HepG2 (cell line): ENCODE measurements around the gene ETF1. TPM values are rescaled to one million over a fixed set of nuclear protein-coding genes. Genes with fewer than 3 reads are reported as not detected.

Source experiments
- DNMT1 ChIP-seq: sonication (generic); formaldehyde crosslinking; IDR thresholded peaks from 2 replicates; pipeline ENCODE4 v1.5.1; 2020; ENCODE audit warnings: mild to moderate bottlenecking, missing genetic modification reagents
- EEA1 ChIP-seq: sonication (generic); formaldehyde crosslinking; IDR thresholded peaks from 2 replicates; pipeline ENCODE4 v1.5.1; 2020; ENCODE audit warnings: mild to moderate bottlenecking, missing genetic modification reagents, borderline replicate concordance
- GTF2F1 ChIP-seq: fragments of 150-350 bp; IDR thresholded peaks from 2 replicates; pipeline ENCODE4 v1.6.1; 2014; ENCODE audit warnings: low read length
- MATR3 ChIP-seq: sonication (generic); formaldehyde crosslinking; IDR thresholded peaks from 2 replicates; pipeline ENCODE4 v1.4.0; 2020; ENCODE audit warnings: missing genetic modification reagents
- RXRA ChIP-seq: sonication (generic); formaldehyde crosslinking; IDR thresholded peaks from 2 replicates; pipeline ENCODE4 v1.5.1; 2020; ENCODE audit warnings: missing genetic modification reagents
- SNAPC2 ChIP-seq: sonication (generic); formaldehyde crosslinking; IDR thresholded peaks from 2 replicates; pipeline ENCODE4 v1.8.1; 2022; ENCODE audit warnings: mild to moderate bottlenecking, missing genetic modification reagents
- ZBTB43 ChIP-seq: sonication (generic); formaldehyde crosslinking; conservative IDR thresholded peaks from 2 replicates; pipeline ENCODE4 v1.4.0; 2020; ENCODE audit warnings: missing genetic modification reagents
- ZFAT ChIP-seq: sonication (generic); formaldehyde crosslinking; conservative IDR thresholded peaks from 2 replicates; pipeline ENCODE4 v1.8.1; 2023; ENCODE audit warnings: missing genetic modification reagents, inconsistent platforms
- ZFP36L2 ChIP-seq: sonication (generic); formaldehyde crosslinking; IDR thresholded peaks from 2 replicates; pipeline ENCODE4 v1.4.0; 2020; ENCODE audit warnings: missing genetic modification reagents
- ZFP91 ChIP-seq: sonication (generic); formaldehyde crosslinking; IDR thresholded peaks from 2 replicates; pipeline ENCODE4 v1.9.0; 2022; ENCODE audit warnings: missing genetic modification reagents, mild to moderate bottlenecking, borderline replicate concordance
- ZNF10 ChIP-seq: sonication (generic); formaldehyde crosslinking; IDR thresholded peaks from 2 replicates; pipeline ENCODE4 v1.4.0; 2020; ENCODE audit warnings: mild to moderate bottlenecking, low read depth, missing genetic modification reagents, borderline replicate concordance
- ZNF407 ChIP-seq: sonication (generic); formaldehyde crosslinking; IDR thresholded peaks from one replicate; pipeline ENCODE4 v1.5.1; 2020; ENCODE audit warnings: mild to moderate bottlenecking, missing genetic modification reagents; ENCODE audit errors: not compliant biosample characterization
- ZNF552 ChIP-seq: sonication (generic); formaldehyde crosslinking; IDR thresholded peaks from 2 replicates; pipeline ENCODE4 v1.9.0; 2022; ENCODE audit warnings: missing genetic modification reagents, mild to moderate bottlenecking, borderline replicate concordance
- ZNF879 ChIP-seq: sonication (generic); formaldehyde crosslinking; IDR thresholded peaks from 2 replicates; pipeline ENCODE4 v1.8.1; 2023; ENCODE audit warnings: missing genetic modification reagents
- polyA plus RNA-seq, 8 experiments: library from polyadenylated mRNA; depleted of rRNA in 3 of 8; stranded (reverse) in 7 of 8; unstranded in 1 of 8; fragments of >200 nt; fragmentation: Illumina TruSeq in 4 of 8; extraction: Trizol in 4 of 8; gene quantifications; 2 replicates each; pipeline versions ENCODE4 v1.2.1 to v1.2.3, GENCODE V29; 2011 to 2016; ENCODE audit warnings: low read depth in 4 of 8, missing spikeins in 1 of 8, mixed read lengths in 1 of 8; ENCODE audit not compliant: insufficient read depth in 1 of 8
- total RNA-seq, 5 experiments: library from RNA; depleted of rRNA; stranded (reverse); fragments of >200 nt; fragmentation: Illumina TruSeq; extraction: Trizol; gene quantifications; 2 replicates each; pipeline ENCODE4 v1.2.3, GENCODE V29; 2016; ENCODE audit warnings: low read depth in 1 of 5

The ETF1 gene
- total and polyA plus RNA-seq, 2 of the 13 experiments (the other 11 are each of a cell fraction or from before 2014, with no cell fraction given) = 52.1 to 184 TPM

- TF ChIP-seq ZNF407 = no peak
- TF ChIP-seq ZFP91 = peak; percentile 100
- no peak for TF ChIP-seq EEA1 (CRISPR knock-in tag)
- TF ChIP-seq RXRA = peak; percentile 77
- TF ChIP-seq ZFP36L2 (CRISPR knock-in tag) = no peak
- no peak for TF ChIP-seq ZNF552
- 0 out of 2 replicates have a peak, but pooled peaks have one; percentile 24 for TF ChIP-seq GTF2F1
- no peak for TF ChIP-seq DNMT1
- no peak for TF ChIP-seq MATR3
- TF ChIP-seq ZNF10 (CRISPR knock-in tag) = no peak
- no peak for TF ChIP-seq ZBTB43 (CRISPR knock-in tag)
- peak; percentile 67; the same call in 1 of the 2 replicates for TF ChIP-seq ZNF879 (CRISPR knock-in tag)
- peak; percentile 88 for TF ChIP-seq SNAPC2 (CRISPR knock-in tag)
- TF ChIP-seq ZFAT = no peak
Measured at GRCh38 chr5:138542956-138543729, at the start of gene ETF1 (continued).
